Liver (tissue), 9 donors: ENCODE data around the gene DMD. TPM values are rescaled to one million over a fixed set of nuclear protein-coding genes. Genes with fewer than 3 reads are reported as not detected.

ENCODE experiments used
- DNase-seq: peaks from one replicate; pipeline ENCODE4 v3.0.0-alpha.2; 2017; ENCODE audit warnings: low spot score
- H3K27ac ChIP-seq, 2 donors: one replicate each; pipeline ENCODE4 v1.7.0; 2013; ENCODE audit warnings: inconsistent platforms in 2 of 2, low read length in 2 of 2, control low read depth in 1 of 2, low read depth in 1 of 2, mild to moderate bottlenecking in 1 of 2
- H3K27me3 ChIP-seq, 4 donors: one replicate each; pipeline versions ENCODE4 v1.6.1 to v1.7.0; 2013; ENCODE audit warnings: low read length in 3 of 4, inconsistent platforms in 1 of 4, mild to moderate bottlenecking in 1 of 4, moderate library complexity in 1 of 4; ENCODE audit not compliant: control insufficient read depth in 4 of 4, insufficient read depth in 4 of 4
- H3K36me3 ChIP-seq, 4 donors: one replicate each; pipeline versions ENCODE4 v1.6.1 to v1.7.0; 2013; ENCODE audit warnings: low read length in 3 of 4, mild to moderate bottlenecking in 3 of 4, low read depth in 1 of 4, moderate library complexity in 1 of 4; ENCODE audit not compliant: control insufficient read depth in 4 of 4, insufficient read depth in 3 of 4
- H3K4me1 ChIP-seq, 4 donors: one replicate each; pipeline versions ENCODE4 v1.6.1 to v1.7.0; 2013; ENCODE audit warnings: low read length in 3 of 4, mild to moderate bottlenecking in 3 of 4, moderate library complexity in 1 of 4; ENCODE audit not compliant: control insufficient read depth in 4 of 4, insufficient read depth in 4 of 4
- H3K4me3 ChIP-seq, 3 donors: one replicate each; pipeline versions ENCODE4 v1.6.1 to v1.7.0; 2013; ENCODE audit warnings: low read length in 3 of 3, control low read depth in 1 of 3, low read depth in 1 of 3, mild to moderate bottlenecking in 1 of 3
- H3K9ac ChIP-seq, 2 donors: one replicate each; pipeline ENCODE4 v1.7.0; 2013; ENCODE audit warnings: low read length in 2 of 2, mild to moderate bottlenecking in 2 of 2, moderate library complexity in 2 of 2, control low read depth in 1 of 2, low read depth in 1 of 2
- H3K9me3 ChIP-seq, 4 donors: one replicate each; pipeline versions ENCODE4 v1.6.1 to v1.7.0; 2013; ENCODE audit warnings: low read length in 3 of 4; ENCODE audit not compliant: control insufficient read depth in 4 of 4
- ATF3 ChIP-seq: IDR thresholded peaks from 2 replicates; pipeline ENCODE4 v1.6.1; 2016; ENCODE audit warnings: antibody characterized with exemption
- CTCF ChIP-seq: fragments of 150-350 bp; IDR thresholded peaks from 2 replicates; pipeline ENCODE4 v1.5.1; 2017; ENCODE audit warnings: improper control_type of control experiment, low read depth, low read length; ENCODE audit not compliant: missing input control
- EGR1 ChIP-seq, 2 donors: IDR thresholded peaks; 2 replicates each; pipeline ENCODE4 v1.6.1; 2016 to 2018; ENCODE audit warnings: antibody characterized with exemption in 2 of 2, low read depth in 2 of 2
- FOXA1 ChIP-seq: IDR thresholded peaks from 2 replicates; pipeline ENCODE4 v1.6.1; 2016; ENCODE audit warnings: antibody characterized with exemption
- FOXA2 ChIP-seq: IDR thresholded peaks from 2 replicates; pipeline ENCODE4 v1.6.1; 2016; ENCODE audit warnings: antibody characterized with exemption
- GABPA ChIP-seq, 2 donors: IDR thresholded peaks in 1 of 2; conservative IDR thresholded peaks in 1 of 2; 2 replicates each; pipeline ENCODE4 v1.6.1; 2016; ENCODE audit warnings: antibody characterized with exemption in 2 of 2, mild to moderate bottlenecking in 1 of 2, moderate library complexity in 1 of 2
- HNF4A ChIP-seq, 2 donors: conservative IDR thresholded peaks; 2 replicates each; pipeline ENCODE4 v1.6.1; 2016; ENCODE audit warnings: antibody characterized with exemption in 2 of 2, mild to moderate bottlenecking in 2 of 2
- HNF4G ChIP-seq: IDR thresholded peaks from 2 replicates; pipeline ENCODE4 v1.6.1; 2016; ENCODE audit warnings: antibody characterized with exemption
- JUND ChIP-seq, 2 donors: IDR thresholded peaks; 2 replicates each; pipeline ENCODE4 v1.6.1; 2016; ENCODE audit warnings: antibody characterized with exemption in 2 of 2
- MAX ChIP-seq: IDR thresholded peaks from 2 replicates; pipeline ENCODE4 v1.6.1; 2016; ENCODE audit warnings: antibody characterized with exemption
- NR2F2 ChIP-seq: IDR thresholded peaks from 2 replicates; pipeline ENCODE4 v1.6.1; 2016; ENCODE audit warnings: antibody characterized with exemption
- RAD21 ChIP-seq, 2 donors: IDR thresholded peaks; 2 replicates each; pipeline ENCODE4 v1.6.1; 2016; ENCODE audit warnings: antibody characterized with exemption in 2 of 2, mild to moderate bottlenecking in 2 of 2
- REST ChIP-seq: IDR thresholded peaks from 2 replicates; pipeline ENCODE4 v1.6.1; 2016; ENCODE audit warnings: antibody characterized with exemption, mild to moderate bottlenecking
- RXRA ChIP-seq, 2 donors: IDR thresholded peaks; 2 replicates each; pipeline ENCODE4 v1.6.1; 2017 to 2018; ENCODE audit warnings: antibody characterized with exemption in 2 of 2, mild to moderate bottlenecking in 1 of 2
- SP1 ChIP-seq: IDR thresholded peaks from 2 replicates; pipeline ENCODE4 v1.6.1; 2018; ENCODE audit warnings: antibody characterized with exemption, mild to moderate bottlenecking
- TAF1 ChIP-seq: conservative IDR thresholded peaks from 2 replicates; pipeline ENCODE4 v1.6.1; 2016; ENCODE audit warnings: antibody characterized with exemption, mild to moderate bottlenecking
- YY1 ChIP-seq: IDR thresholded peaks from 2 replicates; pipeline ENCODE4 v1.6.1; 2016; ENCODE audit warnings: antibody characterized with exemption, mild to moderate bottlenecking
- ZBTB33 ChIP-seq: IDR thresholded peaks from 2 replicates; pipeline ENCODE4 v1.6.1; 2016; ENCODE audit warnings: antibody characterized with exemption
- WGBS: extraction: QIAGEN DNeasy Blood & Tissue Kit; methylation state at CpG from one replicate; pipeline ENCODE4 v1.1.7; 2013; 5-methylcytosine and 5-hydroxymethylcytosine counted together
- polyA plus RNA-seq, 2 donors: library from polyadenylated mRNA; stranded (reverse) in 1 of 2; unstranded in 1 of 2; fragments of 200-250 nt in 1 of 2; fragments of >200 nt in 1 of 2; fragmentation: Nextera tagmentation in 1 of 2; extraction: Ambion mirVana in 1 of 2; gene quantifications; one replicate each; pipeline versions ENCODE4 v1.2.1 to v1.2.3, GENCODE V29; 2013 to 2015
- total RNA-seq, 2 donors: library from RNA; depleted of rRNA; stranded (reverse); fragments of >200 nt; gene quantifications; one replicate each; pipeline ENCODE4 v1.2.3, GENCODE V29; 2014
- donor health status: healthy.
- donor health status: healthy.
- donor health status: healthy.
- donor health status: healthy.
- donor health status: healthy.

Gene DMD
- total and polyA plus RNA-seq, 4 donors = 14.6 to 61.9 (median 23.9) TPM

GRCh38 chrX:31459361-31459760 lies 1752.0 kb downstream of the DMD start:
- TF ChIP-seq REST (no peak), HNF4A (conservative IDR thresholded peaks at IDR 0.05) (no peak), ZBTB33 (no peak), HNF4G (no peak), CTCF (no peak), RXRA (IDR thresholded peaks at IDR 0.05) (no peak), ATF3 (no peak), TAF1 (no peak), RAD21 (IDR thresholded peaks at IDR 0.05) (no peak), EGR1 (IDR thresholded peaks at IDR 0.05; ENCODE audit: low read depth in 2 of 2) (no peak), NR2F2 (no peak), MAX (no peak), FOXA2 (no peak), GABPA (IDR thresholded peaks at IDR 0.05 in 1 of 2, conservative IDR thresholded peaks at IDR 0.05 in 1 of 2) (no peak), JUND (IDR thresholded peaks at IDR 0.05) (no peak), YY1 (no peak), SP1 (no peak), FOXA1 (no peak)
- no peaks in the 10 kb centered on the region for H3K36me3 ChIP-seq
- H3K4me1 ChIP-seq = no peaks in the 10 kb centered on the region
- 86% methylated on average over 5 of the region's 5 CpGs for WGBS
- no peak overlapping the region for H3K27ac ChIP-seq
- H3K9ac ChIP-seq = no peak overlapping the region
- no peaks in the 10 kb centered on the region for H3K27me3 ChIP-seq
- DNase-seq = no peak
- H3K4me3 ChIP-seq = no peak overlapping the region
- no peaks in the 10 kb centered on the region for H3K9me3 ChIP-seq
